Erythroblast (primary cell): ENCODE measurements around the gene LENEP.

Source experiments
- DNase-seq, 2 experiments: peaks; one replicate each; lab custom pipeline; 2025; lab: John Stamatoyannopoulos, UW
- GATA1 ChIP-seq: IDR thresholded peaks from 2 replicates; pipeline ENCODE4 v1.6.1; 2011; ENCODE audit warnings: low read depth, mild to moderate bottlenecking, control low read depth, low read length, moderate library complexity
- POLR2A ChIP-seq: IDR thresholded peaks from 2 replicates; pipeline ENCODE4 v1.6.1; 2011; ENCODE audit warnings: mild to moderate bottlenecking, low read length

Gene LENEP

DNA sequence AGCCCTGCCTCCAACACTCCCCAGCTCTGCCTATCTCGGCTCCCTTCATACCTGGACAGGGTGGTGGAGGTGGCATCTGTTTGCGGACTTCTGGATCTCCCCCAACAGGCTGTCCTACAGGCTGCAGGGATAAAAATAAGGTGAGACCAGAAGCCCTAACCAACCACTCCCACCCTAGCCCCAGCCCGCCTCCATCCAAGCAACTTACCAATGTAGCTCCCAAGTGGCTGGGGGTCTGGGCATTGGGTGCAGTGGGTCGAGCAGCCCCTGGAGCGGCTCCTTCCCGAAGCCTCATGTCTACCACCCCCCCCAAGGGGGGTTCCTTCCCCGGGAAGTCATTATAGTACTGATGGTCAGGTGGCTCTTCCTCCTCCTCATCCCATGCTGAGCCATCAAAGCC, 27.3 kb upstream of the LENEP start:
- DNase-seq, result no peak
- TF ChIP-seq POLR2A (no peak), GATA1 (no peak)

DNA sequence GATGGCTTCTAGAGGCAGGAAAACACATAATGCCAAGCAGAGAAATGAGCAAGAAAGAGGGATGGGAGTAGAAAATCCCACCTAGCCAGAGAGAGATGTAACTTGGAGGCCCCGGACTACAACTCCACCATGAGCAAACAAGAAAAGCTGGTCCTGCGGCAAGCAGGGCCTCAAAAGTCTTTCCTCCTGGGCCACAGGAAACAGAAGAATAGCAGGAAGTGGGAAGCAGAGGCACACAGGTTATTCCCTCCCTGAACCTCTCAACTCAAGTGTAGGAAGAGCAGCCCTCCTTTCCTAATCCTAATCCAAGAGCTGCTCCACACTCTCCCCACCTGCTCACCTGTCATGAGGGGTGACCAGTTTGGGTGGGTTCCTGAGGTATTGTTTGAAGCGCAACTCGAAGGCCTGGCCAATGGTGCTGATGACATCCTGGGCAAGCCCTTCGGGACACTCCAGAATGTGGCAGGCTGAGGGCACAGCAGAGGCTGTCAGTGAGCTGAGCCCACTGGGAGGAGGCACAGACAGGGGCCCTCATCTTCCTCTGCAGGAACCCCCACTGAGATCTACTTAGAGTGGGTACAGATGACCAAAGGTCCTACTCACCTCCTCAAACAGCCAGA, 25.9 kb upstream of the LENEP start:
- TF ChIP-seq GATA1, result no peak
- no peak for TF ChIP-seq POLR2A

DNA sequence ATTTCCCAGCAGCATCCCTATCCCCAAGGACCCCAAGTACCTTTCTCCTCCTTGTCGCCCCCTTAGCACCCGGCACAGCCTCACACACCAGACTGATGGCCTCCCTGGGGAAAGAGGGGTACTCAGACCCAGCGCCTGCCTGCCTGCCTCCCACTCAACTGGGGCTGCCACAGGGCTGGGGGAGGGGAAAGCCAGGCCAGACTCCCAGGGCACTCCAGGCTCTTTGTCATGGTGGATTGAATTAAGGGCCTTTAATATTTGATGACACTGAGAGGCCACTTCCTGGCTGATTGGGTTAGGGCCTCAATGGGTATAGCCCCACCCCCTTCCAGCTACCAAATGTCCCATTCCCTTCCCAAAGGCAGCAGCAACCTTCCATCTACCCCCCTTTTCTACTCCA, 24.7 kb upstream of the LENEP start:
- TF ChIP-seq GATA1, result no peak
- TF ChIP-seq POLR2A, result no peak
- no peak for DNase-seq

More for the DNA sequence above, 25.9 kb upstream of the LENEP start:
- no peak for DNase-seq

DNA sequence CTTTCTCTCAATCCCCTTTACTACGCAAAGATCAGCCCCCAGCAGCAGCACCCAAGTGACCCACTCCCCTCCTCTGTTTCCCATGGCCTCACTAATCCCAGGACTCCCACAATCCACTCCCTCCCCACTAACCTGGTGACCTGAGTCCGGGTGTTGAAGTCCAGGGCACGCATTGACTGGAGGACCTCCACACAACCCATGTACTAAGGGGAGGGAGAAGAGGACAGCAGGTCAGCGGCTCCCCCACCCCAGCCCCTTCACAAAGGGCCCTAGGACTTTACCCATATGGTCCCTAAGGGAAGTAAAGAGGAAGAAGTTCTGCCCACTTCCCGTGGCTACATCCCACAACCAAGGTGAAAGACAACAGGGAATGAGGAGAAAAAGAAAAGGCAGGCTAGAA, 24.1 kb upstream of the LENEP start:
- no peak for TF ChIP-seq GATA1
- no peak for TF ChIP-seq POLR2A
- no peak for DNase-seq

DNA sequence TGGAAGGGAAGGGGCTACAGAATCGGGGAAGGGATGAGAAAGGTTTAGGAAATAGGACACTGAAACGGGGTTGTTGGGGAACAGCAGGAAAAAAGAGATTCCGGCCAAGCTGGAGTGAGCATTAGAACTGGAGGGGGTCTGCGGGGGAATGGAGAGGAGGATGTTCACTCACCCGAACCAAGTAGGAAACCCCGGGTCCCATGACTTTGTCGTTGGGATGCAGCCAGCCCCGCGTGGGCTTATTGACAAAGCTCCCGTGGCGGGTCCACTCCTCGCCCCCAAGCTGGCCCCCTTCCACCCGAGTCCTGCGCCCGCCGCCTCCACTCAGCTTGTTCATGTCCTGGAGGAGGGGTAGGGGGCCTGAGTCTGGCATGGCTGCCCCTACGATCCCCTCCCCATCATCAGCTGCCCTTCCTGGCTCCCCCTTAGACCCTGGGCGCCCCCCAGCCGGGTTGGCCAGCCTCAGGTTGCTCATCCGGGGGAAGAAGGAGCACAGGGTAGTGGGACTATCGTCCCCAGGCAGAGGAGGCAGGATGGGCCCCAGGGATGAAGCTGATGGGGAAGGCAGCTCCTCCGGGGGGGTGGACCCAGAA, 23.4 kb upstream of the LENEP start:
- TF ChIP-seq GATA1, result no peak
- TF ChIP-seq POLR2A, result no peak

DNA sequence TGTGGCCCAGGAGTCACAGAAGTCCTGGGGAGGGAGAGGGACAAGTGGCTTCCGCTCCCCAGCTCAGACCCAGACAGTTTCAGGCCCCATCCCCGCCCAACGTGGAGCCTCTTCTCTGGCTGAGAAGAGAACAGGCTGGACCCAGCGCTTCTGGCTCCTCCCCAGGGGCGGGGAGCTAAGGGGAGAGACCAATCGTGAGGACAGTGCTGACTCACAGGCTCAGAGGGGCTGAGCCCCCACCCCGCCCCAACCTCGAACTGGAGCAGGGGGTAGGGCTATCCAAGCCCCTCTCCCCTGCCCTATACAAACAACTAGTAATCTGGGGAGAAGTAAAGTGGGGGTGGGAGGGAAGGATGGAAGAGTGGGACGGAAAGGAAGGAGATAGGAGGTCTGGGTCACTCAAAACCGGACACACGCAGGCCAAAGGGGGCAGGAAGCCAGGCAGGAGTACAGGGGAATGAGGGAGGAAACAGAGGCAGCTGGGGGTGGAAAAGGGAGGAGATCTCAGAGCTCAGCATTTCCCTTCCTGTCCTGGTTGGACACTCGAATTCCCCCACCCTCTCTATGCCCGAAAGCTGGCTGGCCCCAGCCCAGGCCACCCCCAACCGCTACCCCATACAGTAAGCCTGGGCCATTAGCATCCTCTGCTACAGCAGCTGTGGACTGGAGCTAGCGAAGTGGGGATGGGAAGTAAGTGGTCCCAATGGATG, 22.6 kb upstream of the LENEP start, which contains the start of gene SHC1:
Gene SHC1, minus strand, starts transcription at position 117 of the 710 bp plus-strand sequence. CDS start 221 bp downstream, outside the sequence.
- DNase-seq, result peak; percentile 90 to 94
- no peak for TF ChIP-seq GATA1
- peak; percentile 85 for TF ChIP-seq POLR2A

More for the DNA sequence above, 23.4 kb upstream of the LENEP start:
- DNase-seq, result no peak

DNA sequence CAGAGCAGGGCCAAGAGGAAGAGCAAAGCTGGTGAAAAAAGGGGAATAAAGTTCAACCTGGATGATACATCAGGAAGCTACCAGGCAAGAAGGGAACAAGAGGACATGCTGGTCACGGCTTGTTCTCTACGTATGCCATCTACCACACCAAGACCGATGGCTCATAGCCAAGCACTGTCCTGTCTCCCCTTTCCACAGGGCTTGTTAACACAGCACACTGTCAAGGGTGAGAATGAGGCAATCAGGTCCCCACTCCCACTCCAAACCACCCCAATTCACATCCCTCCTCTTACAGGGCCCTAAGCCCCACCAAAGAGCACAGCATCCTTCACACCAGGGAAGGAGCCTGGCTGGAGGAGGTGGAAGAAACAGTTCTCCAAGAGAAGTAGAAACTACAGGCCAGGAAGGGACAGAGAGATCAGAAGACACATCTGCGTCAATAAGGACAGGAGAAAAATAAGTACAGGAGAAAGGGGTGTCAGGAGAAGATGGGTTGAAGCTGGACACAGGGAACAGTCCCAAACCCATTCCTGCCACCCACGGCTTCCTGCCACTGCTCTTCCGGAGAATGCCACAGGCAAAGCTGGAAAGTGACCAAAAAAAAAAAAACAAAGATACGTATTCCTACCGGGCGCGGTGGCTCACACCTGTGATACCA, 21.9 kb upstream of the LENEP start:
- peak; percentile 36 to 53 for DNase-seq
- TF ChIP-seq POLR2A (no peak), GATA1 (no peak)

DNA sequence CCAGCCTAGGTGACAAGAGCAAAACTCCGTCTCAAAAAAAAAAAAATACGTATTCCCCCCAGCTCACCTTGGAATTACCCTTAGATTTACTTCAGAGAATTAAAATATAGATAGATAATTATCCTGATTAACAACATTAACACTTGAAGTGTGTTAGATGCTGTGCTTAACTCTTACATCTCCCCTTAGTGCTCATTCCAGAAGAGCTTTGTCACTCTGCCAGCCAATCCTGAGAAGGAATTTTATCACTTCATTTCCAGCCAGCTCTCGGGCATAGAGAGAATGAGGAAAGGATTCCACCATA, 21.2 kb upstream of the LENEP start:
- TF ChIP-seq POLR2A (no peak), GATA1 (no peak)

DNA sequence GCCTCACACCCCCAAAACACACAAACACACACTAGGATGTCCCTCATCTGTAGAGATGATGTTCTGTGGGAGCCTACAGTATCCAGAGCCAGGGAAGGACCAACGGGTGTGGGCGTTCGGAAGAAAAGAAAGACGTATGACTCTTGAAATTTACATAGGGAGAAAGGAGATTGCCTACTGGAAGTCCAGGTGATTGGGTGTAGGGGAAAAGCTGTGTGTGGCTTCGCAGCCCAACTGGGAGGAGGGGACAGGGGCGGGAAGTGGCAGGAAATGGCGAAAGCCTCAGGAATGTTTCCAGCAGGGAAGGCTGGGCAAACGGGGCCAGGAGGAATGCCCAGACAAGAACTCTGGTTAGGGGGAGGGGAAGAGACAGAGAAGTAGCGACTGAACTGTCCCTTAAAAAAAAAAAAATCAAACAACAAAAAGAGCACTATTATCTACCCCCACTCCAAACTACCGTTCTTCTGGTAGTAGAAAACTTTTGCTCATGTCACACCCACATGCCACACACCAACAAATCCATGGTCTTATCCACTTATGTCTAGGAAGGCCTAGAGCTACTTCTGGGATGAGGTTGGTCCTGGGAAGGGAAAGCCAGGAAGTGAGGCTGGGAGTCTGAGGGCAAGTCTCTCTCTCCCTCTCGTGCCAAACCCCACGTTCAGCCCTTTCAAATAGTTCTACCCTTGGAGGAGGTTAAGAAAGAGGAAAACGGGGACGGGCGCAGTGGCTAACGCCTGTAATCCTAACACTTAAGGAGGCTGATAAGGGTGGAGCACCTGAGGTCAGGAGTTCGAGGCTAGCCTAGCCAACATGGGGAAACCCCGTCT, 20.7 kb upstream of the LENEP start:
- no peak for DNase-seq
- TF ChIP-seq GATA1 (no peak), POLR2A (no peak)

More for the DNA sequence above, 21.2 kb upstream of the LENEP start:
- no peak for DNase-seq

DNA sequence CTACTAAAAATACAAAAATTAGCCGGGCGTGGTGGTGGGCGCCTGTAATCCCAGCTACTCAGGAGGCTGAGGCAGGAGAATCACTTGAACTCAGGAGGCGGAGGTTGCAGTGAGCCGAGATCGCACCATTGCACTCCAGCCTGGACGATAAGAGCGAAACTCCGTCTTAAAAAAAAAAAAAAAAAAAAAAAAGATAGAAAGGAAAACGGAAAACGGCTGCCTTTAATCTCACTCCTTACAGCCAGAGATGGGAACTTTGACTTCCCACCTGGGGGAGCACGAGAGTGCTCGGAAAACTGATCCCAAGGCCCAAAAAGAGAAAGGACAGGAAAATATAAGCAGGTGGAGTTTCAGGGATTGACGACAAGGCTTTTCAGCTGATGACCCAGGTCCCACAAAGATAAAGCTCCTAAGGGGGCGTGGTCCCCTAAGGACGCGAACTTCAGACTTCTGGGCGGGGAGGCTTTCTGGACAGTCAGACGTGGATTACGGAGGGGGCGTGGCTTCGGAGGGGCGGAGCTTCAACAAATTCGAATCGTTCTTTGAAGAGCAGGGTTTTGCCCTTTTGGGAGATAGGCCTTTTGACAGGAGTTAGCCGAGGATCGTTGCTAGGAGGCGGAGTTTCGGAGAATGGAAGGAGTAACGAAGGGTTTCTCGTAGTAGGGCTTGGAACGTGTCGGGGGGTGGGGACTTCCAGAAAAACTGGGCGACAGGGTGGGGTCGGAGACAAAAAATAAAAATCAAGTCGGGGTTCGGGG, 19.9 kb upstream of the LENEP start:
- peak; percentile 100 for DNase-seq
- no peak for TF ChIP-seq POLR2A
- TF ChIP-seq GATA1, result no peak

DNA sequence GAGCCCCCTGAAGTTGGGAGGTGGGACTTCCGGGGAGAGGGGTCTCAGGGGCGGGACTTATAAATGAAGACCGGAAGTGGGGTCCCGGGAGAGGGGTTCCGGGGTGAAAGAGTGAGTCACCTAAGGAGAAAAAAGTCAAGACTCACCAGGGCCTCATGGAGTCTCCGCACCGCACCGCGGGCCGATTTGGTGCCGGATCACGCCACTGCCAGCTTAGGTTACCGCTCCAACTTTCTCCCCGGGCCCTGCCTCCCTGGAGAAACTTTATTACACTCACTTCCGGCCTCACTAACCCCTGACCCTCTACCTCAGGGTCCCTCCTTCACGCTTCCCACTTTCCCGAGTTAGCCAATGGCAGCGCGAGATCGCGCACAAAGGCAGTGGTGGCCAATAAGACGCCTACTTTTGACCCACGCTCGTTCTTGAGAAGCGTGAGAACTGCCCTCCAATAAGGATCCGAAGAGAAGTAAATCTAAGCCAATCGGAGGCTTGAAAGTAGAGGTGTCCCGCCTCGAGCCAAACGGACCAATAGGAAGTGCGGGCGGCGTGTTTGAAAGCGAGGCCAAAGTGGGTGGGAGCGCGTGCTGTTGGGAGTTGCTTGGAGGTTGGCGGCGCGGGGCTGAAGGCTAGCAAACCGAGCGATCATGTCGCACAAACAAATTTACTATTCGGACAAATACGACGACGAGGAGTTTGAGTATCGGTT, 19.1 kb upstream of the LENEP start, which contains the start of gene CKS1B:
Gene CKS1B, plus strand, starts transcription at position 580 of the 706 bp plus-strand sequence. Its CDS starts 65 bp downstream, at position 645.
- TF ChIP-seq POLR2A (peak; percentile 97), GATA1 (no peak)
- DNase-seq, result peak; percentile 99 to 100

DNA sequence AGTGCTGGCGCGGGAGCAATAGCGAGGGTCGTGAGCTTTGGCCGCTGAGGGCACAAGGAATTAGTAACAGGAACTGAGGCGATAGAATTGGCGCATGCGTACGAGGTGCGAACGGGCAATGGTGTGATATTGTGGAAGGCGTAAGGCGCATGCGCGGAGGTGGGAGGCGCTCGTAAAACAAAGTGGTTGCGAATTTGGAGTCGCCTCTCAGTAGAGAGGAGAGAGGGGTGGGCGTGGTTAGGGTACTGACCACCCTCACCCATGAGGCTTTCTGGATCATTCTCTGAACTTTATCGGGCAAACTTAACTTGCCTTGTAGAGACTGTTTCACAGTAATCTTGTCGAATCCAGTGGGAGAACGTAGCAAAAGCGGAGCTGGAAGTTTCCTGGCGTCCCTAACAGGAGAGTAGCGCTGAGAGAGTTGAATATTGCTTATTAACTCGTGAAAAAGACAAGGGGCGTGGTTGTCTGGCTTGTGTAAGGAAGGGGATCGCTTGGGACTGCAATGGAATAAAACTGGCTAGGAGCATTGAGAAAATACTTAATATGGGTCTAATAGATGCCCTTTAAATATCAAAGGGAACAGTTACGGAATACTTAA, 18.5 kb upstream of the LENEP start:
- TF ChIP-seq GATA1 (no peak), POLR2A (peak; percentile 91)
- peak; percentile 97 to 99 for DNase-seq
